Hepatocyte (in vitro differentiated cells): ENCODE results near the gene LBP. TPM values are rescaled to one million over a fixed set of nuclear protein-coding genes. Genes with fewer than 3 reads are reported as not detected.
"Not testable (repeated sequence)": the region's sequence is repeated elsewhere in the genome, so short reads cannot be mapped to it uniquely, and the experiment has no call there.

ENCODE experiments used
- DNase-seq: peaks from one replicate; pipeline ENCODE4 v3.0.0-alpha.2; 2016; ENCODE audit warnings: low spot score
- H2AFZ ChIP-seq: fragments of 200-600 bp; sonication (generic); 2 replicates; pipeline ENCODE4 v1.6.0; 2016; ENCODE audit warnings: antibody characterized with exemption, mild to moderate bottlenecking
- H3K27ac ChIP-seq: fragments of 200-600 bp; sonication (generic); 2 replicates; pipeline ENCODE4 v1.5.1; 2016; ENCODE audit warnings: mild to moderate bottlenecking
- H3K27me3 ChIP-seq: fragments of 200-600 bp; sonication (generic); 2 replicates; pipeline ENCODE4 v1.6.1; 2016
- H3K36me3 ChIP-seq: fragments of 200-600 bp; sonication (generic); replicated peaks from 2 replicates; pipeline ENCODE4 v1.5.1; 2016; ENCODE audit warnings: low read depth; ENCODE audit not compliant: insufficient read depth
- H3K4me1 ChIP-seq: fragments of 200-600 bp; sonication (generic); 2 replicates; pipeline ENCODE4 v1.5.1; 2016; ENCODE audit warnings: mild to moderate bottlenecking, moderate library complexity; ENCODE audit not compliant: insufficient read depth
- H3K4me2 ChIP-seq: fragments of 200-600 bp; sonication (generic); 2 replicates; pipeline ENCODE4 v1.6.0; 2016
- H3K4me3 ChIP-seq: fragments of 200-600 bp; sonication (generic); 2 replicates; pipeline ENCODE4 v1.5.1; 2016; ENCODE audit warnings: mild to moderate bottlenecking
- H3K79me2 ChIP-seq: fragments of 200-600 bp; sonication (generic); 2 replicates; pipeline ENCODE4 v1.6.0; 2017; ENCODE audit warnings: mild to moderate bottlenecking
- H3K9me2 ChIP-seq: fragments of 200-600 bp; sonication (generic); replicated peaks from 2 replicates; pipeline ENCODE4 v1.6.0; 2017; ENCODE audit warnings: mild to moderate bottlenecking; ENCODE audit not compliant: insufficient read depth
- H3K9me3 ChIP-seq: fragments of 200-600 bp; sonication (generic); 2 replicates; pipeline ENCODE4 v1.5.1; 2016; ENCODE audit warnings: low read depth, mild to moderate bottlenecking
- H4K20me1 ChIP-seq: fragments of 200-600 bp; sonication (generic); 2 replicates; pipeline ENCODE4 v1.6.0; 2016; ENCODE audit warnings: mild to moderate bottlenecking; ENCODE audit not compliant: insufficient read depth, poor library complexity, severe bottlenecking
- EZH2 ChIP-seq: fragments of 200-600 bp; sonication (generic); IDR thresholded peaks from 2 replicates; pipeline ENCODE4 v1.6.1; 2016; ENCODE audit warnings: antibody characterized with exemption, mild to moderate bottlenecking, borderline replicate concordance
- EZH2phosphoT487 ChIP-seq: fragments of 200-600 bp; sonication (generic); IDR thresholded peaks from one replicate; pipeline ENCODE4 v1.6.1; 2018; ENCODE audit warnings: antibody characterized with exemption, mild to moderate bottlenecking, low read depth, moderate library complexity; ENCODE audit not compliant: unreplicated experiment, severe bottlenecking
- WGBS: methylation state at CpG from one replicate; pipeline ENCODE4 v1.1.6; 2016; ENCODE audit warnings: low lambda C conversion rate; ENCODE audit errors: missing lambda C conversion rate; 5-methylcytosine and 5-hydroxymethylcytosine counted together
- polyA plus RNA-seq: library from polyadenylated mRNA; unstranded; fragments of >200 nt; fragmentation: Nextera tagmentation; extraction: Ambion mirVana; gene quantifications from 2 replicates; pipeline ENCODE4 v1.2.1, GENCODE V29; 2016
- total RNA-seq: library from RNA; depleted of rRNA; stranded (reverse); fragments of >200 nt; gene quantifications from 2 replicates; pipeline ENCODE4 v1.2.3, GENCODE V29; 2014
- TF ChIP-seq, protein P1 (sequence below): fragments of 200-600 bp; sonication (generic); IDR thresholded peaks from 2 replicates; pipeline ENCODE4 v1.5.1; 2016; ENCODE audit warnings: antibody characterized with exemption, mild to moderate bottlenecking; ENCODE audit not compliant: poor library complexity

LBP gene
- total and polyA plus RNA-seq, 2 experiments from 2014 or later: 57.2 to 71.5 TPM

DNA sequence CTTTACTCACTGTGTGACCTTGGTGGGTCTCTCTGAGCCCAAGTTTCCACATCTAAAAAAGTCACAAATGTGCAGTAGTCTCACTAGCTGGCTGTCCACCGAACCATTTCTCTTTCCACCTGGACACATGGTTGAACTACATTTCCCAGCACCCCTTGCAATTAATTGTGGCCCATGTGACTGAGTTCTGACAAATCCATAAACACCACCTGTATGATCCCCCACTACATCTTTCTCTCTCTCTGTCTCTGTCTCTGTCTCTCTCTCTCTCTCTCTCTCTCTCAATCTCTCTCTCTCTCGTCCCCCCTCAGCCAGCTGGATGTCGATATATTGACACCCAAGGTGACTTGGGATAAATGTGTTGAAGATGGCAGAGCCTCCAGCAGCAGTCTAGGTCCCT lies 46.1 kb downstream of the LBP start:
- Histone ChIP-seq H3K79me2 (no peaks in the 10 kb centered on the region), H3K4me2 (no peak overlapping the region), H3K9me2 (no peaks in the 10 kb centered on the region), H3K27me3 (no peaks in the 10 kb centered on the region), H3K4me3 (no peak overlapping the region), H3K27ac (no peak overlapping the region), H4K20me1 (no peaks in the 10 kb centered on the region), H3K9me3 (no peaks in the 10 kb centered on the region), H2AFZ (no peak overlapping the region), H3K4me1 (peaks cover 4% of the 10 kb centered on the region), H3K36me3 (no peaks in the 10 kb centered on the region)
- WGBS: 58% methylated on average over 2 of the region's 3 CpGs
- no peak for TF ChIP-seq EZH2phosphoT487
- no peak for TF ChIP-seq EZH2
- TF ChIP-seq, protein P1, sequence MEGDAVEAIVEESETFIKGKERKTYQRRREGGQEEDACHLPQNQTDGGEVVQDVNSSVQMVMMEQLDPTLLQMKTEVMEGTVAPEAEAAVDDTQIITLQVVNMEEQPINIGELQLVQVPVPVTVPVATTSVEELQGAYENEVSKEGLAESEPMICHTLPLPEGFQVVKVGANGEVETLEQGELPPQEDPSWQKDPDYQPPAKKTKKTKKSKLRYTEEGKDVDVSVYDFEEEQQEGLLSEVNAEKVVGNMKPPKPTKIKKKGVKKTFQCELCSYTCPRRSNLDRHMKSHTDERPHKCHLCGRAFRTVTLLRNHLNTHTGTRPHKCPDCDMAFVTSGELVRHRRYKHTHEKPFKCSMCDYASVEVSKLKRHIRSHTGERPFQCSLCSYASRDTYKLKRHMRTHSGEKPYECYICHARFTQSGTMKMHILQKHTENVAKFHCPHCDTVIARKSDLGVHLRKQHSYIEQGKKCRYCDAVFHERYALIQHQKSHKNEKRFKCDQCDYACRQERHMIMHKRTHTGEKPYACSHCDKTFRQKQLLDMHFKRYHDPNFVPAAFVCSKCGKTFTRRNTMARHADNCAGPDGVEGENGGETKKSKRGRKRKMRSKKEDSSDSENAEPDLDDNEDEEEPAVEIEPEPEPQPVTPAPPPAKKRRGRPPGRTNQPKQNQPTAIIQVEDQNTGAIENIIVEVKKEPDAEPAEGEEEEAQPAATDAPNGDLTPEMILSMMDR: no peak
- DNase-seq: no peak

DNA sequence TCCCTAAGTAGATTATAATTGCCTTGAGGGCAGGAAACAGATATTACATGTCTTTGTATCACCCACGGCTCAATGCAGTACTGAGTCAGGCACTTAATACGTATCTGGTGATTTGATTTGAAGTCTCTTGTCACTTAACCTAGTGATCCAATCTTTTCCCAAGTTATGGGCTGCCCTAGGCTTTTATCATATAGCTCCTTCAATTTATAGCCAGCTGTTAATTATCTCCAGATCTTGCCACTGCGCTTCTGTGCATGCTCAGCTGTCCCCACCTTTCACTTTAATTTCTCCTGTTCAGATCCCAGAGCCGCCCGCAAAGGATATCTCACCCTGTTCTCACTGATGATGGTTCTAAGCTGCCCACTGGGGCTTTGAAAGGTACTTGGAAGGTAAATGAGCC lies 47.0 kb downstream of the LBP start:
- TF ChIP-seq EZH2 (no peak), EZH2phosphoT487 (no peak)
- TF ChIP-seq, protein P1: no peak
- WGBS: 68% methylated on average over 5 of the region's 5 CpGs
- Histone ChIP-seq H3K79me2 (no peaks in the 10 kb centered on the region), H3K27me3 (no peaks in the 10 kb centered on the region), H3K4me3 (no peak overlapping the region), H3K9me2 (no peaks in the 10 kb centered on the region), H3K27ac (no peak overlapping the region), H3K9me3 (no peaks in the 10 kb centered on the region), H3K4me2 (no peak overlapping the region), H3K4me1 (peaks cover 4% of the 10 kb centered on the region), H3K36me3 (no peaks in the 10 kb centered on the region), H4K20me1 (no peaks in the 10 kb centered on the region), H2AFZ (no peak overlapping the region)
- no peak for DNase-seq

DNA sequence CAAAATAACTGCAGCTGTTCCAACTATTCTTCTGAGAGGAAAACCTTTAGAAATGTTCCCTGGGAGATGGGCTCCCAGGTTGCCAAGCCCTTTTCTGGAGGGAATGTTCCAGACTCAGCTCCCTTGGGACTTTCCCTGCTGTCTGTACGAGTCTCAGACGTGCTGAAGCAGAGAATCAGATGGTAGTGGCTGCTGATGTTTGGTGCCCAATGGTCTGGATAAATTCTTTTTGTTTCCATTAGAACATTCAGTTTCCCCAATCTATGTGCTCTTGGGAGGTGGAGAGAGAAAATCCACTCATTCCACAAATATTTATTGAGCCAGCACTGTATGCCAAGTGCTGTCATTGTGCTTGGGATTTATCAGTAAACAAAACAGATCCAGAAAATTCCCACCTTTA lies 48.9 kb downstream of the LBP start:
- Histone ChIP-seq H3K4me2 (no peak overlapping the region), H3K9me3 (no peaks in the 10 kb centered on the region), H3K79me2 (no peaks in the 10 kb centered on the region), H3K4me3 (no peak overlapping the region), H3K36me3 (no peaks in the 10 kb centered on the region), H3K4me1 (peaks cover 4% of the 10 kb centered on the region), H3K27me3 (no peaks in the 10 kb centered on the region), H3K9me2 (no peaks in the 10 kb centered on the region), H2AFZ (no peak overlapping the region), H4K20me1 (no peaks in the 10 kb centered on the region), H3K27ac (no peak overlapping the region)
- WGBS: 50% methylated on average over 2 of the region's 2 CpGs
- TF ChIP-seq EZH2 (no peak), EZH2phosphoT487 (no peak)
- TF ChIP-seq, protein P1: no peak
- DNase-seq: no peak

DNA sequence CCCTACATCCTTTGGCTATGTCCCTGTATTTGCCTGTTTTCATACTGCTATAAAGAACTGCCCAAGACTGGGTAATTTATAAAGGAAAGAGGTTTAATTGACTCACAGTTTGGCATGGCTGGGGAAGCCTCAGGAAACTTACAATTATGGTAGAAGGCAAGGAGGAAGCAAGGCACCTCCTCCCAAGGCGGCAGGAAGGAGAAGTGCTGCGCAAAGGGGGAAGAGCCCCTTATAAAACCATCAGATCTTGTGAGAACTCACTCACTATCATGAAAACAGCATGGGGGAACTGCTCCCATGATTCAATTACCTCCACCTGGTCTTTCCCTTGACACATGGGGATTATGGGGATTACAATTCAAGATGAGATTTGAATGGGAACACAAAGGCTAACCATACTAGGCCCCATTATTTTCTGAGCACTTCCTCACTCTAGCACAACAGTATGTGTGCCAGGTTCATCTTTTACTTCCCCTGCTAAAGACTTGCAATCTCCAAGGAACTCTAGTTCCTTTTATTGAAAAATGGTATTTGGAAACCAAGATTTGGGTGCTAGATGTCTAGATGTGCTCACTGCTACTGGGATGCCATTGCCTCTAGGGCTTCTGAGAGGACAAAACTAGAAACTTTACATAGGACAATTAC lies 49.6 kb downstream of the LBP start:
- not testable (repeated sequence) for H3K4me3 ChIP-seq, H3K36me3 ChIP-seq, H4K20me1 ChIP-seq, H3K9me2 ChIP-seq, H3K4me1 ChIP-seq, H3K79me2 ChIP-seq, H3K4me2 ChIP-seq, DNase-seq, H2AFZ ChIP-seq, H3K27ac ChIP-seq, H3K27me3 ChIP-seq, H3K9me3 ChIP-seq
- WGBS: 91% methylated on average over 2 of the region's 2 CpGs
